SJSA1 (cell line): ENCODE data around the gene MACROH2A1. TPM values are rescaled to one million over a fixed set of nuclear protein-coding genes. Genes with fewer than 3 reads are reported as not detected.

Experiments used
- DNase-seq, 2 experiments: peaks; one replicate each; pipeline ENCODE4 v3.0.0-alpha.2; 2015 to 2020; ENCODE audit warnings: low spot score in 2 of 2, low read depth in 1 of 2
- H3K27ac ChIP-seq: fragments of 250-450 bp; sonication (Bioruptor Pico); 2 replicates; pipeline ENCODE4 v1.5.1; 2020; ENCODE audit warnings: mild to moderate bottlenecking, moderate library complexity
- H3K27me3 ChIP-seq: fragments of 250-450 bp; sonication (Bioruptor Pico); replicated peaks from 2 replicates; pipeline ENCODE4 v1.5.1; 2020; ENCODE audit warnings: mild to moderate bottlenecking, moderate library complexity
- H3K36me3 ChIP-seq: fragments of 250-450 bp; sonication (Bioruptor Pico); 2 replicates; pipeline ENCODE4 v1.5.1; 2020; ENCODE audit warnings: mild to moderate bottlenecking
- H3K4me1 ChIP-seq: fragments of 250-450 bp; sonication (Bioruptor Pico); replicated peaks from 2 replicates; pipeline ENCODE4 v1.6.1; 2021; ENCODE audit warnings: mild to moderate bottlenecking
- H3K4me3 ChIP-seq: fragments of 250-450 bp; sonication (Bioruptor Pico); 2 replicates; pipeline ENCODE4 v1.5.1; 2020; ENCODE audit warnings: mild to moderate bottlenecking
- H3K9me3 ChIP-seq: fragments of 250-450 bp; sonication (Bioruptor Pico); replicated peaks from 2 replicates; pipeline ENCODE4 v1.5.1; 2020; ENCODE audit warnings: mild to moderate bottlenecking
- total RNA-seq: library from RNA; depleted of rRNA; stranded (reverse); fragments of >200 nt; shearing (Covaris generic); gene quantifications from 2 replicates; pipeline ENCODE4 v1.2.3, GENCODE V29; 2014

MACROH2A1 gene
- total RNA-seq, 1 experiment from 2014 or later, result 337 TPM

GRCh38 chr5:135429301-135430134 is 30.5 kb upstream of the MACROH2A1 start:
- no peaks in the 10 kb centered on the region; the same call in none of the 2 replicates for H3K27me3 ChIP-seq
- peaks cover 3% of the 10 kb centered on the region; the same call in 1 of the 2 replicates for H3K9me3 ChIP-seq
- H3K4me3 ChIP-seq, result no peak overlapping the region
- no peaks in the 10 kb centered on the region for H3K36me3 ChIP-seq
- H3K4me1 ChIP-seq, result no peaks in the 10 kb centered on the region
- no peak for DNase-seq
- H3K27ac ChIP-seq, result no peak overlapping the region

GRCh38 chr5:135428586-135428985 is 29.6 kb upstream of the MACROH2A1 start:
- DNase-seq, result no peak
- Histone ChIP-seq H3K36me3 (no peaks in the 10 kb centered on the region), H3K27me3 (no peaks in the 10 kb centered on the region; the same call in none of the 2 replicates), H3K4me1 (no peaks in the 10 kb centered on the region), H3K9me3 (peaks cover 3% of the 10 kb centered on the region; the same call in 1 of the 2 replicates), H3K4me3 (no peak overlapping the region), H3K27ac (no peak overlapping the region)

- no peaks in the 10 kb centered on the region for H3K4me1 ChIP-seq
- no peak overlapping the region for H3K4me3 ChIP-seq
- peaks cover 6% of the 10 kb centered on the region for H3K27me3 ChIP-seq
- peak in 1 of 2 experiments; percentile 54 for DNase-seq
- no peaks in the 10 kb centered on the region for H3K36me3 ChIP-seq
- no peak overlapping the region for H3K27ac ChIP-seq
- peaks cover 3% of the 10 kb centered on the region; the same call in 1 of the 2 replicates for H3K9me3 ChIP-seq
Measured at GRCh38 chr5:135426102-135427082, 27.4 kb upstream of the MACROH2A1 start.

GRCh38 chr5:135425641-135426040 is 26.6 kb upstream of the MACROH2A1 start:
- peaks cover 6% of the 10 kb centered on the region; the same call in 1 of the 2 replicates for H3K27me3 ChIP-seq
- H3K4me3 ChIP-seq, result no peak overlapping the region
- DNase-seq, result no peak
- H3K27ac ChIP-seq, result no peak overlapping the region
- peaks cover 3% of the 10 kb centered on the region; the same call in 1 of the 2 replicates for H3K9me3 ChIP-seq
- H3K4me1 ChIP-seq, result no peaks in the 10 kb centered on the region
- H3K36me3 ChIP-seq, result no peaks in the 10 kb centered on the region

- Histone ChIP-seq H3K27me3 (peaks cover 10% of the 10 kb centered on the region; the same call in 1 of the 2 replicates), H3K4me1 (no peaks in the 10 kb centered on the region), H3K27ac (no peak overlapping the region)
Measured at GRCh38 chr5:135423846-135424168, 24.8 kb upstream of the MACROH2A1 start.

GRCh38 chr5:135423146-135423845 is 24.3 kb upstream of the MACROH2A1 start:
- DNase-seq, result no peak
- H3K9me3 ChIP-seq, result 0 out of 2 replicates have a peak, but pooled peaks cover 3% of the 10 kb centered on the region
- H3K4me3 ChIP-seq, result no peak overlapping the region
- H3K27ac ChIP-seq, result no peak overlapping the region
- no peaks in the 10 kb centered on the region for H3K4me1 ChIP-seq
- peaks cover 13% of the 10 kb centered on the region; the same call in 1 of the 2 replicates for H3K27me3 ChIP-seq
- H3K36me3 ChIP-seq, result no peaks in the 10 kb centered on the region

More at GRCh38 chr5:135423846-135424168, 24.8 kb upstream of the MACROH2A1 start:
- no peak overlapping the region for H3K4me3 ChIP-seq
- peaks cover 3% of the 10 kb centered on the region; the same call in 1 of the 2 replicates for H3K9me3 ChIP-seq
- DNase-seq, result no peak
- no peaks in the 10 kb centered on the region for H3K36me3 ChIP-seq

- H3K27me3 ChIP-seq, result peaks cover 21% of the 10 kb centered on the region
- DNase-seq, result no peak
- no peak overlapping the region for H3K27ac ChIP-seq
- no peaks in the 10 kb centered on the region for H3K4me1 ChIP-seq
- H3K9me3 ChIP-seq, result no peaks in the 10 kb centered on the region
- H3K4me3 ChIP-seq, result no peak overlapping the region
- H3K36me3 ChIP-seq, result no peaks in the 10 kb centered on the region
Measured at GRCh38 chr5:135422419-135422818, 23.4 kb upstream of the MACROH2A1 start.

GRCh38 chr5:135417083-135417482 is 18.1 kb upstream of the MACROH2A1 start:
- no peaks in the 10 kb centered on the region for H3K36me3 ChIP-seq
- no peak overlapping the region for H3K27ac ChIP-seq
- H3K9me3 ChIP-seq, result no peaks in the 10 kb centered on the region
- peaks cover 50% of the 10 kb centered on the region for H3K27me3 ChIP-seq
- DNase-seq, result no peak
- no peak overlapping the region for H3K4me3 ChIP-seq
- no peaks in the 10 kb centered on the region for H3K4me1 ChIP-seq

- no peaks in the 10 kb centered on the region for H3K36me3 ChIP-seq
- no peak overlapping the region for H3K27ac ChIP-seq
- DNase-seq, result no peak
- 0 out of 2 replicates have a peak, but pooled peaks cover 4% of the 10 kb centered on the region for H3K9me3 ChIP-seq
- peaks cover 6% of the 10 kb centered on the region for H3K27me3 ChIP-seq
- H3K4me3 ChIP-seq, result no peak overlapping the region
- no peaks in the 10 kb centered on the region for H3K4me1 ChIP-seq
Measured at GRCh38 chr5:135405082-135405481, 6.1 kb upstream of the MACROH2A1 start.

GRCh38 chr5:135402031-135402430 is 3.0 kb upstream of the MACROH2A1 start:
- Histone ChIP-seq H3K4me1 (peaks cover 19% of the 10 kb centered on the region), H3K9me3 (0 out of 2 replicates have a peak, but pooled peaks cover 4% of the 10 kb centered on the region), H3K36me3 (peaks cover 18% of the 10 kb centered on the region), H3K27ac (no peak overlapping the region), H3K27me3 (0 out of 2 replicates have a peak, but pooled peaks cover 4% of the 10 kb centered on the region), H3K4me3 (no peak overlapping the region)
- DNase-seq, result no peak

- Histone ChIP-seq H3K4me3 (no peak overlapping the region), H3K4me1 (peaks cover 19% of the 10 kb centered on the region), H3K36me3 (peaks cover 18% of the 10 kb centered on the region), H3K9me3 (0 out of 2 replicates have a peak, but pooled peaks cover 4% of the 10 kb centered on the region), H3K27ac (no peak overlapping the region), H3K27me3 (no peaks in the 10 kb centered on the region)
- no peak for DNase-seq
Measured at GRCh38 chr5:135400866-135401265, 1.8 kb upstream of the MACROH2A1 start.

- peaks cover 19% of the 10 kb centered on the region for H3K4me1 ChIP-seq
- no peak overlapping the region for H3K27ac ChIP-seq
- peaks cover 18% of the 10 kb centered on the region for H3K36me3 ChIP-seq
- no peak for DNase-seq
- peak overlapping the region; percentile 88 for H3K4me3 ChIP-seq
- 0 out of 2 replicates have a peak, but pooled peaks cover under 1% of the 10 kb centered on the region for H3K9me3 ChIP-seq
- no peaks in the 10 kb centered on the region for H3K27me3 ChIP-seq
Measured at GRCh38 chr5:135399794-135400542, 937 bp upstream of the MACROH2A1 start.
